Skeletal muscle tissue (tissue), 4 donors: ENCODE measurements around the gene NLRP12. TPM values are rescaled to one million over a fixed set of nuclear protein-coding genes. Genes with fewer than 3 reads are reported as not detected.
"Not testable (repeated sequence)": the region's sequence is repeated elsewhere in the genome, so short reads cannot be mapped to it uniquely, and the experiment has no call there.

ENCODE experiments used
- H3K27ac ChIP-seq: one replicate; pipeline ENCODE4 v1.7.0; 2013; ENCODE audit warnings: mild to moderate bottlenecking, low read depth, low read length, inconsistent platforms
- H3K27me3 ChIP-seq, 3 donors: one replicate each; pipeline ENCODE4 v1.7.0; 2013; ENCODE audit warnings: low read length in 3 of 3; ENCODE audit not compliant: control insufficient read depth in 3 of 3, insufficient read depth in 3 of 3
- H3K36me3 ChIP-seq, 3 donors: one replicate each; pipeline ENCODE4 v1.7.0; 2013; ENCODE audit warnings: low read length in 3 of 3; ENCODE audit not compliant: control insufficient read depth in 3 of 3, insufficient read depth in 3 of 3
- H3K4me1 ChIP-seq, 3 donors: one replicate each; pipeline ENCODE4 v1.7.0; 2013; ENCODE audit warnings: low read length in 3 of 3, mild to moderate bottlenecking in 3 of 3; ENCODE audit not compliant: control insufficient read depth in 3 of 3, insufficient read depth in 3 of 3
- H3K4me3 ChIP-seq, 3 donors: one replicate each; pipeline ENCODE4 v1.7.0; 2013; ENCODE audit warnings: low read length in 3 of 3
- H3K9ac ChIP-seq, 3 donors: one replicate each; pipeline ENCODE4 v1.7.0; 2013; ENCODE audit warnings: low read length in 3 of 3, mild to moderate bottlenecking in 3 of 3, moderate library complexity in 2 of 3, low read depth in 1 of 3
- H3K9me3 ChIP-seq, 3 donors: one replicate each; pipeline ENCODE4 v1.7.0; 2013; ENCODE audit warnings: low read length in 3 of 3; ENCODE audit not compliant: control insufficient read depth in 3 of 3
- total RNA-seq: library from RNA; depleted of rRNA; stranded (reverse); fragments of >200 nt; gene quantifications from one replicate; pipeline ENCODE4 v1.2.3, GENCODE V29; 2014
- donor health status: Osteomylitis.

NLRP12 gene
- total RNA-seq = 1.0 TPM

GRCh38 chr19:53824134-53824611 lies at the start of gene NLRP12:
NLRP12 (minus strand) TSS chr19:53824314; CDS start chr19:53824174, 140 bp downstream.
- Histone ChIP-seq H3K4me3 (peak within 1 kb of the TSS in 1 of 3 donors; percentile 14), H3K4me1 (no peaks in the 10 kb centered on the region), H3K9ac (no peak within 1 kb of the TSS), H3K27me3 (peaks cover 0 to 3% (median 0%) of the 10 kb centered on the region in 3 donors), H3K36me3 (no peaks in the 10 kb centered on the region), H3K9me3 (peaks cover 0 to 3% (median 0%) of the 10 kb centered on the region in 3 donors), H3K27ac (no peak within 1 kb of the TSS)

- H3K4me1 ChIP-seq = peaks cover 14 to 15% (median 15%) of the 10 kb centered on the region in 3 donors
- no peaks in the 10 kb centered on the region for H3K9me3 ChIP-seq
- H3K36me3 ChIP-seq = peaks cover 10 to 17% (median 10%) of the 10 kb centered on the region in 3 donors
- no peak overlapping the region for H3K27ac ChIP-seq
- H3K4me3 ChIP-seq = no peak overlapping the region
- H3K9ac ChIP-seq = no peak overlapping the region
- H3K27me3 ChIP-seq = peaks cover 0 to 17% (median 0%) of the 10 kb centered on the region in 3 donors
Observed at GRCh38 chr19:53872762-53873161, 48.6 kb upstream of the NLRP12 start.

- no peak overlapping the region for H3K27ac ChIP-seq
- peaks cover 0 to 17% (median 4%) of the 10 kb centered on the region in 3 donors for H3K27me3 ChIP-seq
- H3K9ac ChIP-seq = no peak overlapping the region
- H3K36me3 ChIP-seq = peaks cover 10 to 17% (median 10%) of the 10 kb centered on the region in 3 donors
- peak overlapping the region in 1 of 3 donors; percentile 23 for H3K4me3 ChIP-seq
- peaks cover 13 to 19% (median 14%) of the 10 kb centered on the region in 3 donors for H3K4me1 ChIP-seq
- H3K9me3 ChIP-seq = no peaks in the 10 kb centered on the region
Observed at GRCh38 chr19:53871454-53871853, 47.3 kb upstream of the NLRP12 start.

GRCh38 chr19:53870485-53870844 lies 46.4 kb upstream of the NLRP12 start:
- Histone ChIP-seq H3K4me1 (peaks cover 14 to 19% (median 18%) of the 10 kb centered on the region in 3 donors), H3K36me3 (peaks cover 10 to 17% (median 10%) of the 10 kb centered on the region in 3 donors), H3K4me3 (peak overlapping the region in 2 of 3 donors; percentile 41 to 59), H3K9ac (no peak overlapping the region), H3K9me3 (no peaks in the 10 kb centered on the region), H3K27me3 (peaks cover 0 to 21% (median 4%) of the 10 kb centered on the region in 3 donors), H3K27ac (no peak overlapping the region)

- H3K36me3 ChIP-seq = peaks cover 10 to 17% (median 10%) of the 10 kb centered on the region in 3 donors
- peaks cover 0 to 22% (median 4%) of the 10 kb centered on the region in 3 donors for H3K27me3 ChIP-seq
- peak overlapping the region in 2 of 3 donors; percentile 75 to 79 for H3K9ac ChIP-seq
- H3K27ac ChIP-seq = peak overlapping the region; percentile 87
- peaks cover 14 to 19% (median 18%) of the 10 kb centered on the region in 3 donors for H3K4me1 ChIP-seq
- peak overlapping the region; percentile 64 to 78 (median 74) for H3K4me3 ChIP-seq
- H3K9me3 ChIP-seq = not testable (repeated sequence)
Observed at GRCh38 chr19:53869805-53870484, 45.8 kb upstream of the NLRP12 start.

- Histone ChIP-seq H3K27ac (peak overlapping the region; percentile 87), H3K27me3 (peaks cover 0 to 22% (median 4%) of the 10 kb centered on the region in 3 donors), H3K4me1 (peaks cover 11 to 16% (median 15%) of the 10 kb centered on the region in 3 donors), H3K36me3 (peaks cover 7 to 10% (median 8%) of the 10 kb centered on the region in 3 donors), H3K9me3 (no peaks in the 10 kb centered on the region), H3K4me3 (peak overlapping the region; percentile 74 to 88 (median 78)), H3K9ac (peak overlapping the region; percentile 75 to 79 (median 75))
Observed at GRCh38 chr19:53868892-53869804, 45.0 kb upstream of the NLRP12 start.

- H3K4me3 ChIP-seq = peak overlapping the region; percentile 74 to 88 (median 78)
- H3K27me3 ChIP-seq = peaks cover 0 to 22% (median 4%) of the 10 kb centered on the region in 3 donors
- H3K9ac ChIP-seq = peak overlapping the region; percentile 76 to 91 (median 82)
- H3K9me3 ChIP-seq = no peaks in the 10 kb centered on the region
- peaks cover 7 to 15% (median 13%) of the 10 kb centered on the region in 3 donors for H3K4me1 ChIP-seq
- peak overlapping the region; percentile 87 for H3K27ac ChIP-seq
- H3K36me3 ChIP-seq = peaks cover 0 to 8% (median 0%) of the 10 kb centered on the region in 3 donors
Observed at GRCh38 chr19:53868091-53868891, 44.2 kb upstream of the NLRP12 start.

- Histone ChIP-seq H3K27ac (peak within 1 kb of the TSS; percentile 90), H3K9me3 (no peaks in the 10 kb centered on the region), H3K4me1 (peaks cover 7 to 15% (median 10%) of the 10 kb centered on the region in 3 donors), H3K36me3 (peaks cover 0 to 8% (median 0%) of the 10 kb centered on the region in 3 donors), H3K27me3 (peaks cover 0 to 22% (median 4%) of the 10 kb centered on the region in 3 donors), H3K4me3 (peak within 1 kb of the TSS; percentile 74 to 88 (median 78)), H3K9ac (peak within 1 kb of the TSS; percentile 76 to 91 (median 82))
Observed at GRCh38 chr19:53867225-53868090, 43.3 kb upstream of the NLRP12 start, which contains the start of gene MYADM. MYADM (plus strand) TSS chr19:53867883; CDS start chr19:53873530, 5,647 bp downstream.
